GM21717 (cell line): ENCODE measurements around the gene ZNF502.

ENCODE experiments used
- ATAC-seq: cut with Tn5 transposase; IDR thresholded peaks from one replicate; pipeline ENCODE4 v1.9.1; 2021; ENCODE audit warnings: mild to moderate bottlenecking, moderate library complexity; ENCODE audit not compliant: unreplicated experiment

Gene ZNF502

GRCh38 chr3:44764248-44764647 lies 51.8 kb downstream of the ZNF502 start:
- no peak for ATAC-seq

DNA sequence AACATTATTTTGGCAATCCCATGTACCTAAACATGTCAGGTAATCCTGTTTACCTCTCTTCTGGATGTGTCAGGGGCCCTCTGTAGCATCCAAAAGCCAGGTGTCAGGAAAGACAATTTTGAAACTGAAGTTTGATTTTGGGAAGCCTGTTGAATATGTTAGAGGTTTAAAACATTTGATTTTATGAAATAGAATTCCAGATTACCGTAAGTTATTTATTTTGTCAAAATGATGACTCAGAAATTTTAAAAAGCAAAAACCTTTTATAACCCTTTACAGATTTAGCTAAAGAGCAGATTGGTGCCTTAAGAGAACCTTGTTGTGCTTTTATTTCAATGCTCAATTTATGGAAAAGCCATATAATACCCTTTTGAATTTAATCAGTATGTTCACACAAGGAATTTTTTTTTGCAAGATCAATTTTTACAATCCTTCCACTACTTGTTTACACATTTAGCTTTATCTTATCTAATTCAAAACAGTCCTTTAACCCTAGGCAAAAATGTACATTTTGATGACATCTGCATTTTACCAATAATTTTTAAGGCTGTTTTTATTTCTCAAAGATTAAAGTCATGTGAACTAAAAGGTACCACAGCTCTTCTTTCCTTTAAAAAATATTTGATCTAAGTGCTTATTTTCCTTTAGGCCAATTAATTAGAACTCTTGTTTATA lies 59.1 kb downstream of the ZNF502 start:
- no peak for ATAC-seq

- no peak for ATAC-seq
Observed at GRCh38 chr3:44772099-44772442, 59.6 kb downstream of the ZNF502 start.
